HG03097 (cell line): Measurements from ENCODE around the gene NFU1.
"Not testable (repeated sequence)": the region's sequence is repeated elsewhere in the genome, so short reads cannot be mapped to it uniquely, and the experiment has no call there.

Experiments used
- ATAC-seq: cut with Tn5 transposase; IDR thresholded peaks from one replicate; pipeline ENCODE4 v1.9.1; 2021; ENCODE audit not compliant: unreplicated experiment, low FRiP score

Gene NFU1

DNA sequence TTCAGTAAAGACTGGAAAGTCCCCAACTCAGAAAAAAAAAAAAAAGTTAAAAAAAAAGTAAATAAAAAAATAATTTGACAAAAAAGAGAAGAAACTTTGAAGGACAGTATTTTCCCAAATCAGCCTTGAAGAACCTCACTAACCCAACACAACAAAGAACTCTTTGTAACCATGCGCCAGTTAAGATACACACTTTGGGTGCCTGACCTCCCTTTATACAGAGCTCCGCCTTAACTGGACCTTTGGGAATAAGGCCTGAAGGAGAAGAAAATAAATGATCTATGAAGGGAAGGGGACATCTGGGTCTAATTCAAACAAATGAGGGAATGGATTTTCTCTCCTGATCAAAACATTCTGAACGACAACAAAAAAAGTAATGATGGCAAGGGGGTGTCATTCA is 48.0 kb downstream of the NFU1 start:
- no peak for ATAC-seq

DNA sequence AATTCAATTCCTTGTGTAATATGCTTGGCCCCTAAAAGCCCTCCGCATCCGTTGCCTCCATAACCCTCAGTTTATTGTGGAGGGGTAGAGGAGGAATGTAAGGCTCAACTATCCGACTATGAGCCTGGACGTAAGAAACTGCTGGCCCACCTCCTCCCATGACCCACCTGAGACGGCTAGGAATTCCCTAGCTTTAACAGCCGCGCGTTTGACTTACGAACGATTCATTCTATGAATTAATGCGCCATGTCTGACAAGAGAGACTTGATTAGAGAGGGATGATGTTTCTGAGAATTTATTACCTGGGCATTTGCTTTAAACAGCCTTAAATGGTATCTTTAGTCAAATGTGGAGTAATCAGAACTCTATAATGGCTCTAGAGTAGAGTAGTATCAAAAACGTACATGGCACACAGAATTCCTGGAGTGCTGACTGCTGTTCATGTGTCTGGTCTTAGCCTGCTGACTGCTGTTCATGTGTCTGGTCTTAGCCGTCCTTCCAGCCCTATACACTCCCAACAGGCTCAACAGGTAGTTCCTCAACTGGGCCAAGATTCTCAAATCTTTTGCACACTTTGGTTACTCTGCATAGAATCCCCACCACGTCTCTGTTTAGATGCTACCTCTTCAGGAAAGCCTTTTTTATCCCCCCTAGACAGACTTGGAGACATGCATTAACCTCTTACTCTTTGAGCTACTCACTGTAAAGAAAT is 49.3 kb downstream of the NFU1 start:
- ATAC-seq, result no peak

DNA sequence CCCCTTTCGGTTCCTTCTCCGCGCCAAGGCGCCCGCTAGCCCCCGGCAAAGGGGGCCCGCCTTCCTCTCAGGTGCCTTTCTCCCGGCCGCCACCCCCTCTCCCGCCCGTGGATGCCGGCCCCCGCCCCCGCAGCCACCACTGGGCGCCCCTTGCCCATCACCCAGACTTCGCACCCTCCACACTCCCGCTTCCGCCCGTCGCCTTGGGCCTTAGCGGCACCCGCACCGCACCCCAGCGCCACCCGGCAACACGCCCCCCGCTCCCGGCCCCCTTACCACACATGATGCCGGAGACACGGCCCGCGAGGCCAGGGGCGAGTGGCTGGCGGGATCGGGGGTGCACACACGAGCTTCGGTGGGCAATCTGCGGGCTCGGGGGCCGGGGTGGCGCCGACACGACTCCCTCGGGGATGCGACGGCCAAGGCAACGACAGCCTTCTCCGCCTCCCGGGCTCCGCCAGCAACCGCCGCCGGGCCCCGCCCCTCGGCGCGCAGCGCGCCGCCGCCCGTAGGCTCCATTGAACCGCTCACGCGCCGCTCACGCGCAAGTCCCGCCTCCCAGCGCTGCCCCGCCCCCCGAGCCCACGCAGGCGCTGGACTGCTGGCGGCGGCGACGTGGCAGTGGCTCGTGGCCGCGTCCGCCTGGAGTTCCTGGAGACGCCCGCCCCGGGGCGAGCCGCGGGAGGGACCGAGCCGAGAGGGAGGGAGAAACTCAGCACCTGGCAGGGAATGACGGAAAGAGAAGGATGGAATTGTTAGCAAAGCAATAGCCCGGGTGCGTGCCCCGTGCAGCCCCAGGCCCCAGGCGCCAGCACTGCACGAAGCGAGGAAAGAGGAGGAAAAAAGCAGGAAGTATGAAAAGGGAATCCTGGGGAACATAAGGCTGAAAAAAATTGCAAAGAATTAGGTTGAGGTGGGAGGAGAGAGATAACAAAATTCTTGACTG is 50.2 kb downstream of the NFU1 start, which contains the start of gene GFPT1:
Gene GFPT1, minus strand, starts transcription at position 439 of the 946 bp plus-strand sequence. Its CDS starts 156 bp downstream, at position 283.
- ATAC-seq, result peak; percentile 83

DNA sequence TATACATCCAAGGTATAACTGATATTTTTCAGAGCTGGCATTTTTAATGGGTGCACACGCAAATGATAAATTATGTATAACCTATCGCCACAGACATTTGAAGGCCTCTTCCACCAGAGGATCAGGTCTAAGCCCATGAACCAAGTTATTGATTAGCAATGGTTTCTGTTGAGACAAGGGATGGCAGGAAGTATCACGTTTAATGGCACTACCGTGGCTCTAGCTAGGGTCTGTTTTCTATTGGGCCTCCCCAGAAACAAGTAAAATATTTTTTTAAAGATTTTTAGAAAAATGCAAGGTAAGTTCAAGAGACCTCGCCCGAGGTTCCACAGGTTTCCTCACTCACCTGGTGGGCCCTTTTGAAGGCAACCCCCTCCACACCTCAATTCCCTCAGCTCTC is 50.9 kb downstream of the NFU1 start:
- no peak for ATAC-seq

- no peak for ATAC-seq
Observed at GRCh38 chr2:69385443-69386151, 51.6 kb downstream of the NFU1 start.

DNA sequence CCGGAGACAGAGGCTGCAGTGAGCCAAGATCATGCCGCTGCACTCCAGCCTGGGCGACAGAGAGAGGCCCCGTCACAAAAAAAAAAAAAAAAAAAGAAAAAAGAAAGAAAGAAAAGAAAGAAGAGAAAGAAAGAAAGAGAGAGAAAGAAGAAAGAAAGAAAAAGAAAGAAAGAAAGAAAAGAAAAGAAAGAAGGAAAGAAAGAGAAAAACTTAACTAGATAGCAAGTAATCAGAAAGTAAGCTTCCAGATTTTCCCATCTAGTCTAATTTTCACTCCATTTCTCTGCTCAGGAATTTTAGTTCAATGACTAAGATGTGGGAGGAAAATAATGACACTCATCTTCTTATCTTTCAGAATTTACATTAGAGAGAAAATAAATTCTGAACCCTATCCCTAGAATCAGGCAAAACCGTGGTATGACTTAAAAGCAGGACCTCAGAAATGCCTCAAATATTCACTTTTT is 52.6 kb downstream of the NFU1 start:
- ATAC-seq, result no peak

DNA sequence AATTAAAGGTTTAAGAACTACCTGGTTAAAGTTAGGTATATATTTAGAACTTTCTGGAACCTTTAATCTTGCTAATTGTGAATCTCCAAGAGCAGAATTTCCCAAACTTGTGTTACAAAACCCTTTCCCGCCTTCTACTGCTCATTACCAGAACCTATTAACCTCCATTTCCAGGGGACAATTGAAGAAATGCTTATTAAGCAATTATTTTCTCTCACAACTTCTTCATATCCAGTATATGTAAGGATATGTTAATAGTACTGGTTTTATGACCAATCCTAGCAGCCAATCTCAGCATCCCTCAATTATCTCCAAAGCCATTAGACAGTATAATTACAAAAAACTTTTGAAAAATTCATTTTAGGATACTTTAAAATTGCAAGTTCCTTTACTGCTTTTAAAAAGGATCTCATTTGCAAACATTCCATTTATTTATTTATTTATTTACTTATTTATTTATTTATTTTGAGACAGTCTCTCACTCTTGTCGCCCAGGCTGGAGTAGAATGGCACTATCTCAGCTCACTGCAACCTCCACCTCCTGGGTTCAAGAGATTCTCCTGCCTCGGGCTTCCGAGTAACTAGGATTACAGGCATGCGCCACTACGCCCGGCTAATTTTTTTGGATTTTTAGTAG is 53.9 kb downstream of the NFU1 start:
- no peak for ATAC-seq

- ATAC-seq, result no peak
Observed at GRCh38 chr2:69382547-69382946, 54.7 kb downstream of the NFU1 start.

- ATAC-seq, result no peak
Observed at GRCh38 chr2:69381337-69381737, 55.9 kb downstream of the NFU1 start.

DNA sequence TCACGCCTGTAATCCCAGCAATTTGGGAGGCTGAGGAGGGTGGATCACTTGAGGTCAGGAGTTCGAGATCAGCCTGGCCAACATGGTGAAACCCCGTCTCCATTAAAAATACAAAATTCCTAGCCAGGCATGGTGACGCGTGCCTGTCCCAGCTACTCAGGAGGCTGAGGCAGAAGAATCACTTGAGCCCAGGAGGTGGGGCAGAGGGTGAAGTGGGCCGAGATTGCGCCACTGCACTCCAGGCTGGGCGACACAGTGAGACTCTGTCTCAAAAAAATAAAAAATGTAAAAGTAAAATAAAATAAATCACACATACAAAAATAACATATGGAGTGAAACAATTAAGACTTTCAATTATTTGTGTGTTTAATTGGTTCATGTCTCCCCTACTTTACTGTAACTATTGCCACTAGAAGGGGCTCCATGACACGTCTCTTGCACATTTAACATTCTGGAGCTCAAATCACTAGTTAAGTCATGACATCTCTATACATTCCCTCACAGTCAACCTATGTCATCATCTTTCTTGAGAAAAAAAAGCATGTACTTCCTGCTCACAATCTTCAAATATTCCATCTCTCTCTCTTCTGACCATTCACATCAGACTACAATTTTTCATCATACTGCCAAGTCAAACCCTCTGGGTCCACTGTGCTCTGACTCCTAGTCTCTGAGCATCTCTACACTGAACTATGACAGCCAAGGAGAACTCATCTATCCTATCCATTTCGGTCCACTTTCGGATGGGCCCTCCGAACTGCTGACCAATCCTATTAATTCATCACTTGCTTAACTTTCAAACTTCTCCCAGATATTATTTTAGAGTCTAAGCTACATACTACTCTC is 56.9 kb downstream of the NFU1 start:
- ATAC-seq, result no peak

- no peak for ATAC-seq
Observed at GRCh38 chr2:69376403-69376802, 60.8 kb downstream of the NFU1 start.

DNA sequence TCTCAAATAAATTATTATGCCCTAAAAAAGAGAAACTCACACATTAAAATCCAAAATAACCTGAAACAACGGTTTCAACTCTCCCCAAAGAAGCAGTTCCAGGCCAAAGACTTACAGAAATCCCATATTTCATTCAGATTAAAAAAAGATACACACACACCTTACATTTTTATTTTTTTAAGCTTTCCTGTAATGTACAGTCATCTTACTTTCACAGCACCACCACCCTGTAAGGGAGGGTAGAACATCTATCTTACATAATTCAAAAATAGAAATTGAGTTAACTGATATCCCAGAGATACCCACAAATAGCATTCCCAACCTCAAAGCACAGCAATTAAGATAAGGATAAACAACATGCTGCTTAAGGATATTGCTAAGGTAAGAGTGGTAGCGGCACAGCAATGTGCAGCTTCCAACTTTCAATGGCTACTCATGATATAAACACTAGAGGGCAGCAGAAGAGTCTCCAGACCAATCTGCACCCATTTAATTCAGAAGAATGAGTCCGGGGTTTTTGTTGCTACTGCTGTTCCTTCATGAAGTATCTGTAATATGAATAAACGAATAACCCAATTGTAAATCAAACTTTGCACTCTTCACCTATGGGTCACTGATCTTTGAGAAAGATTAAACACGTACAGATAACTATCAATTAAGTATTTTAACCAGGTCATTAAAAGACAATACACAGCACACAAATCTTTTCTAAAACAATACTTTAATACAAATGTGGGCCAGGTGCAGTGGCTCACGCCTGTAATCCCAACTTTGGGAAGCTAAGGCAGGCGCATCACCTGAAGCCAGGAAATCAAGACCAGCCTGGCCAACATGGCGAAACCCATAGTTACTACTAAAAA is 61.5 kb downstream of the NFU1 start:
- no peak for ATAC-seq

GRCh38 chr2:69372767-69373166 is 64.5 kb downstream of the NFU1 start:
- no peak for ATAC-seq

- ATAC-seq, result no peak
Observed at GRCh38 chr2:69369802-69370201, 67.4 kb downstream of the NFU1 start.

DNA sequence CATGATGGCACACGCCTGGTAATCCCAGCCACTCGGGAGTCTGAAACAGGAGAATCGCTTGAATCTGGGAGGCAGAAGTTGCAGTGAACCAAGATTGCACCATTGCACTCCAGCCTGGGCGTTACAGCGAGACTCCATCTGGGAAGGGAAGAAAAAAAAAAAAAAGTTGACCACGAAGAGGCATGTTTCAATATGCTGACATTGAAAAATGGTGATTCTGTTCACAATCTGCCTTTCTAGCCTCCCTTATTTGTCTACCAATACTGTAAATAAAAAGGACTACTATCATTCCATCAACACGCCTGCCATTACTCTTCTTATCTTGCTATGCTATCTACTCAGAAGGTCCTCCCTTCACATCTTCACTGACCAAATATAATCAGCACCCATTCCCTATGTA is 68.6 kb downstream of the NFU1 start:
- no peak for ATAC-seq

- ATAC-seq, result no peak
Observed at GRCh38 chr2:69359371-69359770, 77.9 kb downstream of the NFU1 start.

DNA sequence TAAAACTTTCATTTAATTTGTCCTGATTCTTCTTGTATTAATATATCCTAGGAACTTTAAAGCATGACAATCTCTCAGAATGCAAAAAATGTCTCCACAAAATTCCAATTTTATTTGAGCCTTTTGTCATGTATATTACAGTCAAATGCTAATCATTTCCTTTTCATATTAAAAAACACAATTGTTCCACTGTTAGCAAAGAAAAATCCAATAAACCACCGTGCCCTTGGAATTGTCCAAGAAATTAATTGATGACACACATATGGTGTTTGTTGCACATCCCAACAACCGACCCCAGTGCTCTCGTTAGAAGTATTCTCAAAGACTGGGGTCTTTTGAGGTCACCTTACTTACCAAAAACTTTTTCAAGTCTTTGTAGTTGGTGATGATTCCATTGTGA is 78.3 kb downstream of the NFU1 start:
- ATAC-seq, result no peak

- ATAC-seq, result no peak
Observed at GRCh38 chr2:69356471-69356870, 80.8 kb downstream of the NFU1 start.

DNA sequence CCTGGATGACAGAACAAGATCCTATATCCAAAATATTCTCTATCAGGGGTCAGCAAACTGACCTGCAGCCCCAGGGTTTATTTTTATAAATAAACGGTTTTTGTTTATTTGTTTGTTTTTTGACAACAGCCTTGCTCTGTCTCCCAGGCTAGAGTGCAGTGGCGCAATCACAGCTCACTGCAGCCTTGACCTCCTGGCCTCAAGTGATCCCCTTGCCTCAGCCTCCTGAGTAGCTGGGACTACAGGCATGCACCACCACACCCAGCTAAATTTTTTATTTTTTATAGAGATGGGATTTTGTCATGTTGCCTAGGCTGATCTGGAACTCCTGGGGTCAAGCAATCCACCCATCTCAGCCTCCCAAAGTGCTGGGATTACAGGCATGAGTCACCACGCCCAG is 82.3 kb downstream of the NFU1 start:
- not testable (repeated sequence) for ATAC-seq
